Measurements from ENCODE around the gene PPFIA1.

DNA sequence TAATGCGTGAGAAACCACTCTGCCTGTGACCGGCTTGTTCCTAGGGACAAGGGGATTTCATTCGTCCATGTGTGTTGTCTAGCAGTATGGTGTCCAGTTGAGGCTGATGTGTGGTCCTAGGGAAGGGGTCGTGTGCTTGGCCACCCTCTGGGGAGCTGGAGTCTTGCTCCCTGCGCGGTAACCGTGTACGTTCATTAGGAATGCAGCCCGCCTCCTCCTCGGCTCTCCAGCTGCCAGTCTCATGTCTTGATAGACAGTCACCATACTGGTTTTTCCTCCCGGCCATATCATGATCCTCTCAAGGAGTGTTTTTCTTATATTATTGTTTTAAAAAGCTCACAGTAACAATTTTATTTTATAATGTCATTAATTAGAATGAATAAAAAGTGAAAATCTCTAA is 133.8 kb downstream of the PPFIA1 start:
- TF ChIP-seq, protein P1, sequence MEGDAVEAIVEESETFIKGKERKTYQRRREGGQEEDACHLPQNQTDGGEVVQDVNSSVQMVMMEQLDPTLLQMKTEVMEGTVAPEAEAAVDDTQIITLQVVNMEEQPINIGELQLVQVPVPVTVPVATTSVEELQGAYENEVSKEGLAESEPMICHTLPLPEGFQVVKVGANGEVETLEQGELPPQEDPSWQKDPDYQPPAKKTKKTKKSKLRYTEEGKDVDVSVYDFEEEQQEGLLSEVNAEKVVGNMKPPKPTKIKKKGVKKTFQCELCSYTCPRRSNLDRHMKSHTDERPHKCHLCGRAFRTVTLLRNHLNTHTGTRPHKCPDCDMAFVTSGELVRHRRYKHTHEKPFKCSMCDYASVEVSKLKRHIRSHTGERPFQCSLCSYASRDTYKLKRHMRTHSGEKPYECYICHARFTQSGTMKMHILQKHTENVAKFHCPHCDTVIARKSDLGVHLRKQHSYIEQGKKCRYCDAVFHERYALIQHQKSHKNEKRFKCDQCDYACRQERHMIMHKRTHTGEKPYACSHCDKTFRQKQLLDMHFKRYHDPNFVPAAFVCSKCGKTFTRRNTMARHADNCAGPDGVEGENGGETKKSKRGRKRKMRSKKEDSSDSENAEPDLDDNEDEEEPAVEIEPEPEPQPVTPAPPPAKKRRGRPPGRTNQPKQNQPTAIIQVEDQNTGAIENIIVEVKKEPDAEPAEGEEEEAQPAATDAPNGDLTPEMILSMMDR (IDR thresholded peaks at IDR 0.05): no peak
- TF ChIP-seq POLR2A (IDR thresholded peaks at IDR 0.05): no peak
